ENCODE results near the gene ZNF2.

Gene ZNF2

GRCh38 chr2:95207111-95207961 lies 41.7 kb downstream of the ZNF2 start, which contains the start of gene ZNF892:
Gene ZNF892 (plus strand): TSS chr2:95207521. CDS start chr2:95207816, 295 bp downstream.
- peak; percentile 72 for DNase-seq

DNA sequence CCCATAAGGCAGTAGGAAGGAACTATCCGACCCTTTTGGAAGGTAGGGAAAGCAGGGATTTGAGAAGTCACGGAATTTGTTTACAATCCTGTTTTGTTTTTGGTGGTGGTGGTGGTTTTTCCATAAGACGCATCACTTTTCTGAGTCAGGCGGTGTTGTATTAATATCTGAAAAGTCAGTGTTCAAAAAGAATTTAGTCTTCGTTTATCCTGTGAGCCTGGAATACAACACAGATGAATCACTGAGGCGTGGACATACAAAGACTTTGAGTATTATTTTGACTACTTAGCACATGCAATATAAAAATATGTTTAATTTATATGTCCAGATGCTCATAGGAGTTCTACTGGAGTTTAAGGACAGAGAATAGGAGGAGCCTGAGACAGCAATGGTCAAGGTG lies 42.5 kb downstream of the ZNF2 start:
- no peak for DNase-seq

DNA sequence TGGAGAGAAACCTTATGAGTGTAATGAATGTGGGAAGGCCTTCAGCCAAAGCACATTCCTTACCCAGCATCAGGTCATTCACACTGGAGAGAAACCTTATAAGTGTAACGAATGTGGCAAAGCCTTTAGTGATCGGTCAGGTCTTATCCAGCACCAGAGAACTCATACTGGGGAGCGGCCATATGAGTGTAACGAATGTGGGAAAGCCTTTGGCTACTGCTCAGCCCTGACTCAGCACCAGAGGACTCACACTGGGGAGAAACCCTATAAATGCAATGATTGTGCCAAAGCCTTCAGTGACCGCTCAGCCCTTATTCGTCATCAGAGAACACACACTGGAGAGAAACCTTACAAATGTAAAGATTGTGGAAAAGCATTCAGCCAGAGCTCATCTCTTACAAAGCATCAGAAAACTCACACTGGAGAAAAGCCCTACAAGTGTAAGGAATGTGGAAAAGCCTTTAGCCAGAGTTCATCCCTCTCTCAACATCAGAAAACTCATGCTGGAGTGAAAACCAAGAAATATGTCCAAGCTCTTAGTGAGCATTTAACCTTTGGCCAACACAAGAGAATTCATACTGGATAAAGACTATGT lies 49.5 kb downstream of the ZNF2 start:
- no peak for DNase-seq

DNA sequence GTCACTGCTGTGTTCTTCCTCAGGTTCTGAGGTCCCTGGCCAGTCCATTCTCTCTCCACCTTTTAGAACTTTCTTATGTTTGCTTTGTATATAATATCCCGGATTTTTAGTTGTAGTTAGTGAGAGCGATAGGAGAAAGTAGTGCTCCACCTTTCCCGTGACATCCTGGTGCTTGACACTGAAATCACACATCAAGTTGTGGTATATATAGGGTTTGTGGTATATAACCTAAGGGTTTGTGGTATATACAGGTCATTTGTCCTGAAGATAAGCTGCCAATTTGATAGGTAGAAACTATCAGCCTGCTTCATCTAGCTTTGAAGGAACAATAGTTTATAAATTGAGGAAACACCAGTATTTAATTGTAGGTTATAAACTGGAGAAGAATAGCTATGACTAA lies 54.8 kb downstream of the ZNF2 start:
- DNase-seq = no peak

DNA sequence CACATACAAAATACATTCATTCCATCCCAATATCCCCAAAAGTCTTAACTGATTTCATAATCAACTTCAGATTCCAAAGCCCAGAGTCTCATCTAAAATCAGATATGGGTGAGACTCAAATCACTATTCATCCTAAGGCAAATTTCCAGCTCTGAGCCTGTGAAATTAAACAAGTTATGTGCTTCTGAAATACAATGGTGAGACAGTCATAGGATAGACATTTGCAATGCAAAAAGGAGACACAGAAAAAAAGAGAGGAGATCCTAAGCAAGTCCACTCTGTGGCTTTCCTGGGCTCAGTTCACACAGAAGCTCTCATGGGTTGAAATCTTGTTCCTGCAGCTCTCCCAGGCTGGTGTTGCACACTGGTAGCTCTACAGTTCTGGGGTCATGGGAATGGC lies 60.0 kb downstream of the ZNF2 start:
- DNase-seq = no peak

DNA sequence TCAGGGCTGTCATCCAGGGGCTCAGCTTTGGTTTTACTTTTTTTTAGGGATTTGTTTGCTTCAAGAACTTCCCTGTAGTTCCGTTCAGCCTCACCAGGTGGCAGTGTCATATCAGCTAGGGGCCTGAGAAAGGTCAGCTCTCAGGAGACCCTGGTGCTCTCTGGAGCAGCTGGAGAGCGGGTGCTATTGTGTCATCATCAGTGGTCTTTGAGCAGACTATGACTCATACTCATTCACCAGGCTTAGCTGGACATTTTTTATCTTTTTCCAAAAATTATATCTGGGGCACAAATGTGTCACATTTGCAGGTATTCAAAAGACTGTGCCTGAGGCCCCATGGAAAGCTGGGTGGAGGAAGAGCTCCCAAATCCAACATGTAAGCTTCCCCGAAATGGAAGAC lies 66.1 kb downstream of the ZNF2 start:
- DNase-seq = no peak

- no peak for DNase-seq
Observed at GRCh38 chr2:95232232-95232631, 66.6 kb downstream of the ZNF2 start.

All from activated effector memory CD4-positive, alpha-beta T cell treated with Interleukin-2 at 50 U/mL for 16 hours (primary cell).